Peyer's patch (tissue), 4 donors: ENCODE results near the gene SHLD1.

ENCODE experiments used
- POLR2A ChIP-seq, 2 donors: fragments of 450-650 bp; IDR thresholded peaks; one replicate each; pipeline ENCODE4 v1.5.1; 2017; ENCODE audit warnings: antibody characterized with exemption in 2 of 2, mild to moderate bottlenecking in 2 of 2, moderate library complexity in 2 of 2
- TF ChIP-seq, protein P1 (sequence below), 6 experiments: fragments of 450-650 bp in 4 of 6; fragments of 200-600 bp in 2 of 6; sonication (generic) in 1 of 6; IDR thresholded peaks; one replicate each; pipeline ENCODE4 v1.5.1; 2017 to 2019; ENCODE audit warnings: antibody characterized with exemption in 6 of 6, mild to moderate bottlenecking in 3 of 6, moderate library complexity in 1 of 6

DNA sequence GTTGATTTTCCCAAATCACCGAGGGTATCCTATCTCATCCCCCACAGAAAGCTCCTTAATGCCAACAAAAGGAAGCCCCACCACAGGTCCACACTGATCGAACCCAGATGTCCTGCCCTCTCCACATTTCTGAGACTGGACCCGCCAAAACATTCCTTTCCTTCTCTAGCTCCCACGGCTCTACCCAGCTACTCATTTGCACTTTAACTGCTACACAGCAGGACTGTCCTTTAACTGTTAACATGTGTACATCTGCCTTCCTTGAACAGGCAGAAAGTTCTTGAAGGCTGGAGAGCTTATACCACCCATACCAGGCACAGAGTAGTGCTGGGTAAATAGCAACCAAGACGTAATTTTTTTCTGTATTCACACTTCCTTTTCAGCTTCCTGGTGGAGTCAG, 131.5 kb downstream of the SHLD1 start:
- TF ChIP-seq, protein P1, sequence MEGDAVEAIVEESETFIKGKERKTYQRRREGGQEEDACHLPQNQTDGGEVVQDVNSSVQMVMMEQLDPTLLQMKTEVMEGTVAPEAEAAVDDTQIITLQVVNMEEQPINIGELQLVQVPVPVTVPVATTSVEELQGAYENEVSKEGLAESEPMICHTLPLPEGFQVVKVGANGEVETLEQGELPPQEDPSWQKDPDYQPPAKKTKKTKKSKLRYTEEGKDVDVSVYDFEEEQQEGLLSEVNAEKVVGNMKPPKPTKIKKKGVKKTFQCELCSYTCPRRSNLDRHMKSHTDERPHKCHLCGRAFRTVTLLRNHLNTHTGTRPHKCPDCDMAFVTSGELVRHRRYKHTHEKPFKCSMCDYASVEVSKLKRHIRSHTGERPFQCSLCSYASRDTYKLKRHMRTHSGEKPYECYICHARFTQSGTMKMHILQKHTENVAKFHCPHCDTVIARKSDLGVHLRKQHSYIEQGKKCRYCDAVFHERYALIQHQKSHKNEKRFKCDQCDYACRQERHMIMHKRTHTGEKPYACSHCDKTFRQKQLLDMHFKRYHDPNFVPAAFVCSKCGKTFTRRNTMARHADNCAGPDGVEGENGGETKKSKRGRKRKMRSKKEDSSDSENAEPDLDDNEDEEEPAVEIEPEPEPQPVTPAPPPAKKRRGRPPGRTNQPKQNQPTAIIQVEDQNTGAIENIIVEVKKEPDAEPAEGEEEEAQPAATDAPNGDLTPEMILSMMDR (IDR thresholded peaks at IDR 0.05), result no peak
- TF ChIP-seq POLR2A (IDR thresholded peaks at IDR 0.05), result no peak
